Thoracic aorta (tissue), 2 donors: ENCODE results near the gene RPTOR. TPM values are rescaled to one million over a fixed set of nuclear protein-coding genes. Genes with fewer than 3 reads are reported as not detected.
A peak's percentile ranks its signal among the peaks of the same experiment; 100 is the strongest.

Source experiments
- ATAC-seq: fragments of 150-250 bp; one replicate; pipeline ENCODE4 v1.8.0; 2017; ENCODE audit warnings: low read depth; ENCODE audit not compliant: insufficient number of reproducible peaks, low FRiP score
- DNase-seq: peaks from one replicate; pipeline ENCODE4 v3.0.0-alpha.2; 2020; ENCODE audit warnings: low spot score
- H3K27ac ChIP-seq, 2 donors: fragments of 200-600 bp; sonication (generic); 1 replicate in 1 of 2; 2 replicates in 1 of 2; pipeline ENCODE4 v1.5.1; 2016; ENCODE audit warnings: mild to moderate bottlenecking in 2 of 2, moderate library complexity in 2 of 2
- H3K27me3 ChIP-seq: fragments of 200-600 bp; sonication (generic); replicated peaks from 2 replicates; pipeline ENCODE4 v1.6.0; 2016; ENCODE audit warnings: mild to moderate bottlenecking; ENCODE audit not compliant: insufficient read depth
- H3K36me3 ChIP-seq: fragments of 200-600 bp; sonication (generic); one replicate; pipeline ENCODE4 v1.5.1; 2016
- H3K4me1 ChIP-seq, 2 donors: fragments of 200-600 bp; sonication (generic); 1 replicate in 1 of 2; 2 replicates in 1 of 2; pipeline versions ENCODE4 v1.5.1 to v1.6.0; 2016; ENCODE audit warnings: low read depth in 2 of 2, mild to moderate bottlenecking in 1 of 2; ENCODE audit not compliant: control insufficient read depth in 1 of 2
- H3K4me3 ChIP-seq: fragments of 200-600 bp; sonication (generic); 2 replicates; pipeline ENCODE4 v1.5.1; 2016; ENCODE audit warnings: mild to moderate bottlenecking
- H3K9me3 ChIP-seq: fragments of 200-600 bp; sonication (generic); 2 replicates; pipeline ENCODE4 v1.5.1; 2016
- CTCF ChIP-seq: fragments of 200-600 bp; sonication (generic); IDR thresholded peaks from one replicate; pipeline ENCODE4 v1.5.1; 2019; ENCODE audit warnings: antibody characterized with exemption
- total RNA-seq, 2 donors: library from RNA; depleted of rRNA; stranded (reverse); fragments of >200 nt; gene quantifications; one replicate each; pipeline versions ENCODE4 v1.1.0 to v1.2.3, GENCODE V29; 2016

The RPTOR gene
- total RNA-seq, 2 donors from 2014 or later = 42.0 to 47.4 TPM

- TF ChIP-seq CTCF = no peak
- ATAC-seq (no peak), DNase-seq (no peak)
- peaks cover 10 to 42% of the 10 kb centered on the region in 2 donors for H3K4me1 ChIP-seq
- peaks cover under 1% of the 10 kb centered on the region for H3K36me3 ChIP-seq
- no peaks in the 10 kb centered on the region for H3K27me3 ChIP-seq
- no peak overlapping the region for H3K4me3 ChIP-seq
- H3K27ac ChIP-seq = no peak overlapping the region
- no peaks in the 10 kb centered on the region for H3K9me3 ChIP-seq
Observed at GRCh38 chr17:80957461-80957941, 412.9 kb downstream of the RPTOR start.

GRCh38 chr17:80959330-80960036 lies 414.8 kb downstream of the RPTOR start:
- no peak for TF ChIP-seq CTCF
- Histone ChIP-seq H3K4me3 (peak overlapping the region; percentile 16), H3K36me3 (peaks cover 6% of the 10 kb centered on the region)

GRCh38 chr17:80960037-80960796 lies 415.6 kb downstream of the RPTOR start:
- no peaks in the 10 kb centered on the region for H3K9me3 ChIP-seq
- H3K27me3 ChIP-seq = no peaks in the 10 kb centered on the region
- ATAC-seq (no peak), DNase-seq (no peak)
- H3K4me1 ChIP-seq = peaks cover 10 to 42% of the 10 kb centered on the region in 2 donors
- peak overlapping the region; percentile 85 to 91 for H3K27ac ChIP-seq
- no peak for TF ChIP-seq CTCF
- H3K4me3 ChIP-seq = peak overlapping the region; percentile 16
- peaks cover 13% of the 10 kb centered on the region for H3K36me3 ChIP-seq

More at GRCh38 chr17:80959330-80960036, 414.8 kb downstream of the RPTOR start:
- Histone ChIP-seq H3K4me1 (peaks cover 10 to 42% of the 10 kb centered on the region in 2 donors), H3K27me3 (no peaks in the 10 kb centered on the region), H3K27ac (peak overlapping the region; percentile 85 to 91), H3K9me3 (no peaks in the 10 kb centered on the region)
- DNase-seq = peak; percentile 69
- ATAC-seq = peak; percentile 88

GRCh38 chr17:80960797-80961452 lies 416.3 kb downstream of the RPTOR start:
- DNase-seq = no peak

More at GRCh38 chr17:80960797-80961452, 416.3 kb downstream of the RPTOR start:
- H3K27me3 ChIP-seq = no peaks in the 10 kb centered on the region
- peaks cover 10 to 42% of the 10 kb centered on the region in 2 donors for H3K4me1 ChIP-seq
- H3K4me3 ChIP-seq = no peak overlapping the region
- H3K36me3 ChIP-seq = peaks cover 16% of the 10 kb centered on the region
- ATAC-seq = no peak
- H3K27ac ChIP-seq = peak overlapping the region; percentile 85 to 91
- H3K9me3 ChIP-seq = no peaks in the 10 kb centered on the region
- TF ChIP-seq CTCF = no peak
